Neural progenitor cell (in vitro differentiated cells): ENCODE data around the gene C11orf58.

Experiments
- EZH2 ChIP-seq: fragments of 200-600 bp; sonication (generic); IDR thresholded peaks from 2 replicates; pipeline ENCODE4 v1.6.1; 2017; ENCODE audit warnings: antibody characterized with exemption, mild to moderate bottlenecking, moderate library complexity
- TF ChIP-seq, protein P1 (sequence below): fragments of 200-600 bp; sonication (generic); IDR thresholded peaks from 2 replicates; pipeline ENCODE4 v1.5.1; 2017; ENCODE audit warnings: antibody characterized with exemption, mild to moderate bottlenecking

DNA sequence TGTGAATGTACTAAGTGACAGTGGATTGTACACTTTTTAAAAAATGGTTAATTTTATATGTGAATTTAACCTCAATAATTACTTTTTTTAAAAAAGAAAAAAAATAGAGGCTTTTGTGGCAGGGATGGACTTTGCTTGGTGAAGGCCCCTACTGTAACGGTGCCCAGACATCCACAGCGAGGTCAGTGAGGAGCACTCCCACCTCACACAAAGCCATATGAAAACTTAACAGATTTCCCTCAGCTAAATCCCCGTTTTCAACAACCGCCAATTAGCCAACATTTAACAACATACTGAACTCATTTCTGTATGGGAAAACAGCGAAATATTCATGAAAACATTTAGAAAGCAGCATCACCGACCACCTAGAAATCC, 642 bp upstream of the C11orf58 start:
- no peak for TF ChIP-seq EZH2
- TF ChIP-seq, protein P1, sequence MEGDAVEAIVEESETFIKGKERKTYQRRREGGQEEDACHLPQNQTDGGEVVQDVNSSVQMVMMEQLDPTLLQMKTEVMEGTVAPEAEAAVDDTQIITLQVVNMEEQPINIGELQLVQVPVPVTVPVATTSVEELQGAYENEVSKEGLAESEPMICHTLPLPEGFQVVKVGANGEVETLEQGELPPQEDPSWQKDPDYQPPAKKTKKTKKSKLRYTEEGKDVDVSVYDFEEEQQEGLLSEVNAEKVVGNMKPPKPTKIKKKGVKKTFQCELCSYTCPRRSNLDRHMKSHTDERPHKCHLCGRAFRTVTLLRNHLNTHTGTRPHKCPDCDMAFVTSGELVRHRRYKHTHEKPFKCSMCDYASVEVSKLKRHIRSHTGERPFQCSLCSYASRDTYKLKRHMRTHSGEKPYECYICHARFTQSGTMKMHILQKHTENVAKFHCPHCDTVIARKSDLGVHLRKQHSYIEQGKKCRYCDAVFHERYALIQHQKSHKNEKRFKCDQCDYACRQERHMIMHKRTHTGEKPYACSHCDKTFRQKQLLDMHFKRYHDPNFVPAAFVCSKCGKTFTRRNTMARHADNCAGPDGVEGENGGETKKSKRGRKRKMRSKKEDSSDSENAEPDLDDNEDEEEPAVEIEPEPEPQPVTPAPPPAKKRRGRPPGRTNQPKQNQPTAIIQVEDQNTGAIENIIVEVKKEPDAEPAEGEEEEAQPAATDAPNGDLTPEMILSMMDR: no peak
